DND-41 (cell line): ENCODE measurements around the gene COX6A2.

Source experiments
- CTCF ChIP-seq: IDR thresholded peaks from 2 replicates; pipeline ENCODE4 v1.5.1; 2012; ENCODE audit warnings: borderline replicate concordance, low read length, moderate library complexity, mild to moderate bottlenecking; ENCODE audit not compliant: poor library complexity, severe bottlenecking; ENCODE audit errors: extremely low read depth
- EZH2 ChIP-seq: IDR thresholded peaks from 3 replicates; pipeline ENCODE4 v1.6.1; 2012; ENCODE audit warnings: borderline replicate concordance, low read depth, mild to moderate bottlenecking, moderate library complexity, low read length, inconsistent platforms; ENCODE audit not compliant: severe bottlenecking

- no peak for TF ChIP-seq CTCF
- no peak for TF ChIP-seq EZH2
Measured at GRCh38 chr16:31467858-31468257, 39.7 kb upstream of the COX6A2 start.
